HG03520 (cell line): ENCODE results near the gene MAPT.
"Not testable (repeated sequence)": the region's sequence is repeated elsewhere in the genome, so short reads cannot be mapped to it uniquely, and the experiment has no call there.

Source experiments
- ATAC-seq: cut with Tn5 transposase; IDR thresholded peaks from one replicate; pipeline ENCODE4 v1.9.1; 2021; ENCODE audit warnings: mild to moderate bottlenecking, moderate library complexity; ENCODE audit not compliant: unreplicated experiment

MAPT gene

GRCh38 chr17:45896803-45897693 lies 2.7 kb downstream of the MAPT start:
- ATAC-seq = no peak

DNA sequence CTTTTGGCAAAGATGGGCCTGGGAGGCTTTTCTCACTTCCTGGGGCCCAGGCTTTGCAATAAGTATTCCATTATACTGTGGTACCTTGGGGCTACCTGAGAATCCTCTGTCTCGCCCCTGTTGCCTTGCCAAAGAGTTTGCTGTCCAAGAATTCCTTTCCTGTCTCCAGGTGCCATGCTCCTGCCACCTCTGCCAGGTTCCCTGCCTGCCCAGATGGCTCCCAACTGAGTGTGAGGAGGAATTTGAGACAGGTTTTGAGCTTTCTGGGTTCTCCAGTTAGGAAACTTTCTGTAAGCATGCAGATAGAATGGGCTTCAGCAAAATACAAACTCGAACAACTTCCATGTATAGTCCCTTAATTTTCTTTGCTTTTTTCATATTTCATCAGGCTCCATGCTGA lies 5.8 kb downstream of the MAPT start:
- no peak for ATAC-seq

- no peak for ATAC-seq
Measured at GRCh38 chr17:45900723-45901415, 6.5 kb downstream of the MAPT start.

DNA sequence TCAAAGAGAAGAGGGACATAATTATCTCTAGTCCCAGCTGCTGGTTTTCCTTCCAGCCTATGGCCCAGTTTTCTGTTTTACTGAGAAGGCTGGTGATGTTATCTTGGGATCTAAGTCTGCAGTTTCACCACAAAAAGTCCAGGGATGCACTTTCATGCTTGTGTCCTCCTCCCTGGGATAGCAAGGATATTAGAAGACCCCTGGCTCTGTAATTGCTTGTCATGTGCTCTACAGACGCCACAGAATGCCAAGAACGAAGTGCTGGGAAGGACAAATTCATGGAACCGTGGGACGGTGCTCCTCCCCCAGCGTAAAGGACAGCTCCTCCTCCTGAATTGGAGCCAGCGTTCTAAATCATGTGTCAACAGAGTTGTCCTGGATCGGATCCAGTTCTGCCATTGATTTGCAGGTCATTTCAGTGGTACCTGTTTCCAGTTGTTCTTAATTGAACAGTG lies 8.6 kb downstream of the MAPT start:
- no peak for ATAC-seq

GRCh38 chr17:45904866-45905265 lies 10.5 kb downstream of the MAPT start:
- ATAC-seq = no peak

- ATAC-seq = no peak
Measured at GRCh38 chr17:45905814-45906213, 11.5 kb downstream of the MAPT start.

DNA sequence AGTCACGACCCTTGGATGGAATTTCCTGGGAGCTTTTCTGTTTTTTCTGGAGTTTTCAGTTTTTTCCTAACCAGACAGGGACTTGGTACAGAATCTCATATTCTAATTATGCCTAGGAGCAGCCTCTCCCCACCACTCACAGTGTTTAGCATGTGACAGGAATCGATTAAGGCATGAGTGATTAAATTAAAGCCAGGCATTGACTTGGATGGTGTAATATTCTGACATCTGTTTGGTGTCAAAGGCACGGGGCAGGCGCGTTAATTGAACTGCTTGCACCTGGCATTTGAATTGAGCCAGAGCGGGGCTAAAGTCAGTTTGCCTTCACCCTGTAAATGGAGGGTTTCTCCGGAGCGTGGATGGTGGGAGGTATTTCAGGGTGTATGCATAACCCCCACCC lies 11.9 kb downstream of the MAPT start:
- ATAC-seq = no peak

GRCh38 chr17:45906927-45907622 lies 12.7 kb downstream of the MAPT start:
- ATAC-seq = no peak

- no peak for ATAC-seq
Measured at GRCh38 chr17:45907750-45908395, 13.5 kb downstream of the MAPT start.

- ATAC-seq = no peak
Measured at GRCh38 chr17:45908460-45908859, 14.1 kb downstream of the MAPT start.

DNA sequence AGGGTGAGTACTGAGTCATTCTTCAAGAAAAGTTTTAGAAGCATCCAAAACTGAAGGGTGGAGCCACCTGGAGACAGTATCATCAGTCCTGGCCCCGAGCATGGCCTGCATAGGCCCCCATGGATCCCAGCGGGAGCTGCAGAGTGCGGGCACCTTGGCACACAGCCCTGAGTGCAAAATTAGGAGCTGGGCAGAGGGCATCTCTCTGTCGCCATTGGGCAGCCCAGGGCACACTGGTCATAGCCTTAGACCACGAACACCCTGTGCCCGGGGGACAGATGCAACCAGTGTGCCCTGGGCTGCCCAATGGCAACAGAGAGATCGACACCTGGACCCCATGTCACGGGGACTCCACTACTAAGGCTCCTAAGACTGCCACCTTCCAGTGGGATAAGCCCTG lies 14.6 kb downstream of the MAPT start:
- no peak for ATAC-seq

GRCh38 chr17:45910667-45911066 lies 16.3 kb downstream of the MAPT start:
- ATAC-seq = no peak

DNA sequence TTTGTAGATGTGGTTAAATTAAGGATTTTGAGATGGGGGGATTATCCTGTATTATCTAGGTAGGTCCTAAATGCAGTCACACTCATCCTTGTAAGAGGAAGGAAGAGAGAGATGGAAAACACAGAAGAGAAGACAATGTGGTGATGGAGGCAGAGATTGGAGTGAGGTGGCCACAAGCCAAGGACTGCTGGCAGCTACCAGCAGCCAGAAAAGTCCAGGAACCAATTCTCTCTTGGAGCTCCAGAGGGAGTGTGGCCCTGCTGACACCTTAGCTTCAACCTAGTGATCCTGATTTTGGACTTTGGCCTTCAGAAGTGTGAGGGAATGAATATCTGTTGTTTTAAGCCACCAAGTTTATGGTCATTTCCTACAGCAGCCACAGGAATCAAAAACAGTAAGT lies 18.0 kb downstream of the MAPT start:
- ATAC-seq = no peak

DNA sequence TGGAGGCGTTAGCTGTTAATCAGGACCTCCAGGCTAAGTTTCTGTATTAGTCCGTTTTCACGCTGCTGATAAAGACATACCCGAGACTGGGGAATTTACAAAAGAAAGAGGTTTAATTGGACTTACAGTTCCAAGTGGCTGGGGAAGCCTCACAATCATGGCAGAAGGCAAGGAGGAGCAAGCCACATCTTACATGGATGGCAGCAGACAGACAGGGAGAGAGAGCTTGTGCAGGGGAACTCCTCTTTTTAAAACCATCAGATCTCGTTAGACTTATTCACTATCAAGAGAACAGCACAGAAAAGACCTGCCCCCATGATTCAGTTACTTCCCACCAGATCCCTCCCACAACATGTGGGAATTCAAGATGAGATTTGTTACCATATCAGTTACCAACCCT lies 18.7 kb downstream of the MAPT start:
- ATAC-seq = not testable (repeated sequence)

- ATAC-seq = no peak
Measured at GRCh38 chr17:45914047-45914717, 19.8 kb downstream of the MAPT start.

GRCh38 chr17:45915263-45915662 lies 20.9 kb downstream of the MAPT start:
- ATAC-seq = no peak

- ATAC-seq = no peak
Measured at GRCh38 chr17:45917081-45917480, 22.7 kb downstream of the MAPT start.

- no peak for ATAC-seq
Measured at GRCh38 chr17:45918241-45918745, 23.9 kb downstream of the MAPT start.

DNA sequence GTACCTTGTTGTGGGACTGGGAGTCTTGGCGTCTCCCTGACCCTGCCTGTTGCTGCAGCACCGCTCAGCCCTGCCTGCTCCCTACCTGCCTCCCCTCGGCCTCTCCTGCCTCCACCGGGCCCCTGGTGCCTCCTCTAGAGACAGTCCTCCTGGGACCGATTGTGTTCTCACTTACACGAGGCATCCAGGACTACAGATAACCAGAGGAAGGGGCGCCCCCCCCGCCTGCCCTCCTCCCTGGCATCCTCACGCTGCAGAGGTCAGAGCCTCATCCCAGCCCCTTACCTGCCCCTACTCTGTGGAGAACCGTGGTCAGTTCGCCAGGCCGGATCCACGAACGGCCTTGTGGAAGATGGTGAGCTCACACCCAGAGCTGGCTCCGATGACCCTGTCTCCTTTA lies 24.8 kb downstream of the MAPT start:
- no peak for ATAC-seq

- ATAC-seq = no peak
Measured at GRCh38 chr17:45920083-45920482, 25.7 kb downstream of the MAPT start.
